ENCODE data around the gene PAFAH1B2. TPM values are rescaled to one million over a fixed set of nuclear protein-coding genes. Genes with fewer than 3 reads are reported as not detected.

PAFAH1B2 gene
- total RNA-seq, 1 donor from 2014 or later = 78.7 TPM

GRCh38 chr11:117157507-117157906, 13.4 kb downstream of the PAFAH1B2 start:
- intact Hi-C loops (cut with micrococcal nuclease) = no loop called here
- no peak overlapping the region for H3K27ac Mint-ChIP-seq
- ATAC-seq (ENCODE audit: low read depth) = no peak

GRCh38 chr11:117159892-117160291, 15.8 kb downstream of the PAFAH1B2 start:
- TF ChIP-seq CTCF (IDR thresholded peaks at IDR 0.05) = no peak
- peaks cover 19% of the 10 kb centered on the region for H3K4me1 Mint-ChIP-seq
- H3K4me3 Mint-ChIP-seq = no peak overlapping the region
- no peak overlapping the region for H3K27ac Mint-ChIP-seq
- CTCF ChIA-PET = interaction anchor here (1.5 kb wide), 1 partner anchor 67 kb away, joined by 4 read pairs; no protein-coding TSS in a partner anchor
- no peaks in the 10 kb centered on the region for H3K9me3 Mint-ChIP-seq
- DNase-seq (no peak), ATAC-seq (ENCODE audit: low read depth) (no peak)
- intact Hi-C loops (cut with micrococcal nuclease) = no loop called here
- peaks cover 77% of the 10 kb centered on the region for H3K36me3 Mint-ChIP-seq (ENCODE audit: low read depth)
- POLR2A ChIA-PET = no interaction called here
- no peaks in the 10 kb centered on the region for H3K27me3 Mint-ChIP-seq

More at GRCh38 chr11:117157507-117157906, 13.4 kb downstream of the PAFAH1B2 start:
- no peak overlapping the region for H3K4me3 Mint-ChIP-seq
- ChIA-PET CTCF (no interaction called here), POLR2A (interaction anchor here (0.6 to 0.7 kb wide), 2 partner anchors 64 to 322 kb away, joined by 3 read pairs; no protein-coding TSS in a partner anchor)
- no peaks in the 10 kb centered on the region for H3K27me3 Mint-ChIP-seq
- no peak for DNase-seq
- H3K4me1 Mint-ChIP-seq = peaks cover 23% of the 10 kb centered on the region
- H3K36me3 Mint-ChIP-seq (ENCODE audit: low read depth) = peaks cover 72% of the 10 kb centered on the region
- no peaks in the 10 kb centered on the region for H3K9me3 Mint-ChIP-seq
- TF ChIP-seq CTCF (IDR thresholded peaks at IDR 0.05) = no peak

- TF ChIP-seq CTCF (IDR thresholded peaks at IDR 0.05) = no peak
- POLR2A ChIA-PET = interaction anchor here (0.6 kb wide), 2 partner anchors 12 to 1841 kb away, joined by 4 read pairs; no protein-coding TSS in a partner anchor
- H3K36me3 Mint-ChIP-seq (ENCODE audit: low read depth) = peaks cover 80% of the 10 kb centered on the region
- H3K4me3 Mint-ChIP-seq = no peak overlapping the region
- DNase-seq (no peak), ATAC-seq (ENCODE audit: low read depth) (no peak)
- no peaks in the 10 kb centered on the region for H3K27me3 Mint-ChIP-seq
- intact Hi-C loops (cut with micrococcal nuclease) = no loop called here
- H3K4me1 Mint-ChIP-seq = peaks cover 16% of the 10 kb centered on the region
- CTCF ChIA-PET = interaction anchor here (0.9 to 1.5 kb wide), 2 partner anchors 66 to 68 kb away, joined by 3 to 4 read pairs; no protein-coding TSS in a partner anchor
- H3K9me3 Mint-ChIP-seq = no peaks in the 10 kb centered on the region
- H3K27ac Mint-ChIP-seq = no peak overlapping the region
Observed at GRCh38 chr11:117160826-117161225, 16.7 kb downstream of the PAFAH1B2 start.

GRCh38 chr11:117166491-117166890, 22.4 kb downstream of the PAFAH1B2 start:
- Mint-ChIP-seq H3K27me3 (no peaks in the 10 kb centered on the region), H3K4me3 (no peak overlapping the region), H3K4me1 (no peaks in the 10 kb centered on the region), H3K36me3 (ENCODE audit: low read depth) (peaks cover 90% of the 10 kb centered on the region), H3K9me3 (no peaks in the 10 kb centered on the region), H3K27ac (no peak overlapping the region)
- intact Hi-C loops (cut with micrococcal nuclease) = no loop called here
- ChIA-PET CTCF (interaction anchor here (2.3 kb wide), 2 partner anchors 13 to 60 kb away, joined by 6 to 9 read pairs; partner anchors contain the start of gene SIDT2), POLR2A (interaction anchor here (1.0 kb wide), 1 partner anchor 22 kb away, joined by 3 read pairs; the partner anchor contains the start of gene PAFAH1B2)
- ATAC-seq (ENCODE audit: low read depth) = no peak
- no peak for DNase-seq
- no peak for TF ChIP-seq CTCF (IDR thresholded peaks at IDR 0.05)

- POLR2A ChIA-PET = interaction anchor here (1.7 kb wide), 1 partner anchor 9 kb away, joined by 11 read pairs; the partner anchor contains the start of gene SIDT2
- no peaks in the 10 kb centered on the region for H3K27me3 Mint-ChIP-seq
- intact Hi-C loops (cut with micrococcal nuclease) = no loop called here
Observed at GRCh38 chr11:117169736-117170135, 25.6 kb downstream of the PAFAH1B2 start.

More at GRCh38 chr11:117169736-117170135, 25.6 kb downstream of the PAFAH1B2 start:
- peaks cover 66% of the 10 kb centered on the region for H3K36me3 Mint-ChIP-seq (ENCODE audit: low read depth)
- H3K9me3 Mint-ChIP-seq = no peaks in the 10 kb centered on the region
- ATAC-seq (ENCODE audit: low read depth) (no peak), DNase-seq (no peak)
- peaks cover 4% of the 10 kb centered on the region for H3K4me1 Mint-ChIP-seq
- no peak for TF ChIP-seq CTCF (IDR thresholded peaks at IDR 0.05)
- no peak overlapping the region for H3K27ac Mint-ChIP-seq
- H3K4me3 Mint-ChIP-seq = no peak overlapping the region
- CTCF ChIA-PET = no interaction called here

Data from activated B cell treated with CpG ODN at 0.5 μM for 24 hours (primary cell).